HG03354 (cell line): Measurements from ENCODE around the gene PLA2G6.
"Not testable (repeated sequence)": the region's sequence is repeated elsewhere in the genome, so short reads cannot be mapped to it uniquely, and the experiment has no call there.

Experiments
- ATAC-seq: cut with Tn5 transposase; IDR thresholded peaks from one replicate; pipeline ENCODE4 v1.9.1; 2021; ENCODE audit warnings: mild to moderate bottlenecking; ENCODE audit not compliant: unreplicated experiment, poor library complexity, severe bottlenecking

PLA2G6 gene

GRCh38 chr22:38120359-38121110 lies 61.1 kb downstream of the PLA2G6 start:
- no peak for ATAC-seq

- ATAC-seq = not testable (repeated sequence)
These were observed 62.9 kb downstream of the PLA2G6 start for GRCh38 chr22:38118747-38119146.

- ATAC-seq = no peak
These were observed 63.4 kb downstream of the PLA2G6 start for GRCh38 chr22:38118182-38118581.

- ATAC-seq = not testable (repeated sequence)
These were observed 64.1 kb downstream of the PLA2G6 start for GRCh38 chr22:38117556-38117955.

- ATAC-seq = no peak
These were observed 66.0 kb downstream of the PLA2G6 start for GRCh38 chr22:38115423-38116205.

GRCh38 chr22:38114484-38115398 lies 66.9 kb downstream of the PLA2G6 start:
- ATAC-seq = no peak

- no peak for ATAC-seq
These were observed 69.2 kb downstream of the PLA2G6 start for GRCh38 chr22:38112381-38112780.

GRCh38 chr22:38111925-38112355 lies 69.7 kb downstream of the PLA2G6 start:
- no peak for ATAC-seq

GRCh38 chr22:38110863-38111852 lies 70.5 kb downstream of the PLA2G6 start:
- ATAC-seq = no peak

GRCh38 chr22:38110008-38110862 lies 71.4 kb downstream of the PLA2G6 start, which contains the start of gene BAIAP2L2:
TSS of gene BAIAP2L2 (minus strand) at chr22:38110684. CDS start at chr22:38110525, 159 bp downstream.
- ATAC-seq = no peak

GRCh38 chr22:38109371-38110001 lies 72.1 kb downstream of the PLA2G6 start:
- no peak for ATAC-seq

GRCh38 chr22:38108561-38109319 lies 72.9 kb downstream of the PLA2G6 start:
- ATAC-seq = no peak

- ATAC-seq = no peak
These were observed 73.7 kb downstream of the PLA2G6 start for GRCh38 chr22:38107692-38108515.

- ATAC-seq = no peak
These were observed 74.6 kb downstream of the PLA2G6 start for GRCh38 chr22:38106814-38107578.

GRCh38 chr22:38104084-38104483 lies 77.5 kb downstream of the PLA2G6 start:
- ATAC-seq = no peak
